HepG2 (cell line): ENCODE data around the gene GSDMA. TPM values are rescaled to one million over a fixed set of nuclear protein-coding genes. Genes with fewer than 3 reads are reported as not detected.

Source experiments
- ATM ChIP-seq: fragments of 450-650 bp; IDR thresholded peaks from 2 replicates; pipeline ENCODE4 v1.7.1; 2017; ENCODE audit warnings: mild to moderate bottlenecking, borderline replicate concordance
- BHLHE40 ChIP-seq: IDR thresholded peaks from 2 replicates; pipeline ENCODE4 v1.6.1; 2011; ENCODE audit warnings: low read length, improper control_type of control experiment
- CCDC6 ChIP-seq: sonication (generic); formaldehyde crosslinking; IDR thresholded peaks from 2 replicates; pipeline ENCODE4 v1.8.1; 2022; ENCODE audit warnings: mild to moderate bottlenecking, missing genetic modification reagents, moderate library complexity
- DBP ChIP-seq: sonication (generic); formaldehyde crosslinking; IDR thresholded peaks from 2 replicates; pipeline ENCODE4 v1.4.0; 2020; ENCODE audit warnings: missing genetic modification reagents; ENCODE audit errors: not compliant biosample characterization
- E2F2 ChIP-seq: sonication (generic); formaldehyde crosslinking; IDR thresholded peaks from 2 replicates; pipeline ENCODE4 v1.4.0; 2020; ENCODE audit warnings: missing genetic modification reagents, borderline replicate concordance
- FOXC1 ChIP-seq: sonication (generic); formaldehyde crosslinking; IDR thresholded peaks from 2 replicates; pipeline ENCODE4 v1.8.0; 2022; ENCODE audit warnings: mild to moderate bottlenecking, missing genetic modification reagents, borderline replicate concordance
- HMG20B ChIP-seq: conservative IDR thresholded peaks from 2 replicates; pipeline ENCODE4 v1.6.1; 2016; ENCODE audit warnings: missing genetic modification reagents, missing compliant biosample characterization
- HNF4A ChIP-seq: sonication (generic); formaldehyde crosslinking; IDR thresholded peaks from 2 replicates; pipeline ENCODE4 v1.4.0; 2020; ENCODE audit warnings: missing genetic modification reagents
- JUND ChIP-seq: sonication (generic); formaldehyde crosslinking; IDR thresholded peaks from 2 replicates; pipeline ENCODE4 v1.8.0; 2022; ENCODE audit warnings: mild to moderate bottlenecking, missing genetic modification reagents
- MAF1 ChIP-seq: sonication (generic); formaldehyde crosslinking; IDR thresholded peaks from 2 replicates; pipeline ENCODE4 v1.5.0; 2020; ENCODE audit warnings: missing genetic modification reagents, borderline replicate concordance
- MTF1 ChIP-seq: sonication (generic); formaldehyde crosslinking; IDR thresholded peaks from 2 replicates; pipeline ENCODE4 v1.5.0; 2020; ENCODE audit warnings: missing genetic modification reagents
- MZF1 ChIP-seq: sonication (generic); formaldehyde crosslinking; IDR thresholded peaks from 2 replicates; pipeline ENCODE4 v1.8.1; 2023; ENCODE audit warnings: mild to moderate bottlenecking, missing genetic modification reagents, borderline replicate concordance
- NFKBIZ ChIP-seq: IDR thresholded peaks from 2 replicates; pipeline ENCODE4 v1.6.1; 2018; ENCODE audit warnings: missing genetic modification reagents, missing compliant biosample characterization
- PHF21A ChIP-seq: sonication (generic); formaldehyde crosslinking; IDR thresholded peaks from 2 replicates; pipeline ENCODE4 v1.5.0; 2020; ENCODE audit warnings: mild to moderate bottlenecking, missing genetic modification reagents
- REXO4 ChIP-seq: sonication (generic); formaldehyde crosslinking; IDR thresholded peaks from 2 replicates; pipeline ENCODE4 v1.8.0; 2022; ENCODE audit warnings: missing genetic modification reagents, mild to moderate bottlenecking, borderline replicate concordance
- RFX3 ChIP-seq: IDR thresholded peaks from 2 replicates; pipeline ENCODE4 v1.6.1; 2016; ENCODE audit warnings: missing biosample characterization, missing genetic modification reagents
- SKI ChIP-seq: fragments of 450-650 bp; IDR thresholded peaks from one replicate; pipeline ENCODE4 v1.6.1; 2018; ENCODE audit warnings: mild to moderate bottlenecking; ENCODE audit not compliant: partially characterized antibody
- SP5 ChIP-seq: IDR thresholded peaks from 2 replicates; pipeline ENCODE4 v1.6.1; 2016; ENCODE audit warnings: low read depth, borderline replicate concordance
- TBX2 ChIP-seq: sonication (generic); formaldehyde crosslinking; IDR thresholded peaks from 2 replicates; pipeline ENCODE4 v1.5.0; 2020; ENCODE audit warnings: missing genetic modification reagents, mild to moderate bottlenecking, borderline replicate concordance
- TEAD3 ChIP-seq: optimal IDR thresholded peaks from 2 replicates; pipeline ENCODE3; 2016; ENCODE audit warnings: borderline replicate concordance
- ZFP62 ChIP-seq: sonication (generic); formaldehyde crosslinking; IDR thresholded peaks from 2 replicates; pipeline ENCODE4 v1.4.0; 2020; ENCODE audit warnings: missing genetic modification reagents
- ZNF253 ChIP-seq: sonication (generic); formaldehyde crosslinking; IDR thresholded peaks from 2 replicates; pipeline ENCODE4 v1.8.0; 2022; ENCODE audit warnings: mild to moderate bottlenecking, missing genetic modification reagents, borderline replicate concordance
- ZNF263 ChIP-seq: sonication (generic); formaldehyde crosslinking; IDR thresholded peaks from 2 replicates; pipeline ENCODE4 v1.4.0; 2020; ENCODE audit warnings: missing genetic modification reagents
- ZNF652 ChIP-seq: IDR thresholded peaks from 2 replicates; pipeline ENCODE4 v1.6.1; 2016; ENCODE audit warnings: low read depth, borderline replicate concordance
- ZNF775 ChIP-seq: sonication (generic); formaldehyde crosslinking; IDR thresholded peaks from 2 replicates; pipeline ENCODE4 v1.4.0; 2020; ENCODE audit warnings: missing genetic modification reagents, mild to moderate bottlenecking, moderate library complexity, borderline replicate concordance
- ZNF83 ChIP-seq: sonication (generic); formaldehyde crosslinking; IDR thresholded peaks from 2 replicates; pipeline ENCODE4 v1.4.0; 2020; ENCODE audit warnings: missing genetic modification reagents, mild to moderate bottlenecking, borderline replicate concordance
- polyA plus RNA-seq, 8 experiments: library from polyadenylated mRNA; depleted of rRNA in 3 of 8; stranded (reverse) in 7 of 8; unstranded in 1 of 8; fragments of >200 nt; fragmentation: Illumina TruSeq in 4 of 8; extraction: Trizol in 4 of 8; gene quantifications; 2 replicates each; pipeline versions ENCODE4 v1.2.1 to v1.2.3, GENCODE V29; 2011 to 2016; ENCODE audit warnings: low read depth in 4 of 8, missing spikeins in 1 of 8, mixed read lengths in 1 of 8; ENCODE audit not compliant: insufficient read depth in 1 of 8
- total RNA-seq, 5 experiments: library from RNA; depleted of rRNA; stranded (reverse); fragments of >200 nt; fragmentation: Illumina TruSeq; extraction: Trizol; gene quantifications; 2 replicates each; pipeline ENCODE4 v1.2.3, GENCODE V29; 2016; ENCODE audit warnings: low read depth in 1 of 5
- TF ChIP-seq, protein P1 (sequence below): sonication (generic); formaldehyde crosslinking; IDR thresholded peaks from 2 replicates; pipeline ENCODE4 v1.5.0; 2020; ENCODE audit warnings: mild to moderate bottlenecking, missing genetic modification reagents, moderate library complexity
- TF ChIP-seq, protein P2 (sequence below): sonication (generic); formaldehyde crosslinking; conservative IDR thresholded peaks from 2 replicates; pipeline ENCODE4 v1.8.1; 2023; ENCODE audit warnings: missing genetic modification reagents

GSDMA gene
- total and polyA plus RNA-seq, 2 of the 13 experiments (the other 11 are each of a cell fraction or from before 2014, with no cell fraction given): not detected

GRCh38 chr17:39926588-39927100, 36.2 kb upstream of the GSDMA start (continued):
- peak; percentile 60 for TF ChIP-seq TBX2 (CRISPR knock-in tag)
- TF ChIP-seq MZF1 (CRISPR knock-in tag): no peak
- TF ChIP-seq, protein P1, sequence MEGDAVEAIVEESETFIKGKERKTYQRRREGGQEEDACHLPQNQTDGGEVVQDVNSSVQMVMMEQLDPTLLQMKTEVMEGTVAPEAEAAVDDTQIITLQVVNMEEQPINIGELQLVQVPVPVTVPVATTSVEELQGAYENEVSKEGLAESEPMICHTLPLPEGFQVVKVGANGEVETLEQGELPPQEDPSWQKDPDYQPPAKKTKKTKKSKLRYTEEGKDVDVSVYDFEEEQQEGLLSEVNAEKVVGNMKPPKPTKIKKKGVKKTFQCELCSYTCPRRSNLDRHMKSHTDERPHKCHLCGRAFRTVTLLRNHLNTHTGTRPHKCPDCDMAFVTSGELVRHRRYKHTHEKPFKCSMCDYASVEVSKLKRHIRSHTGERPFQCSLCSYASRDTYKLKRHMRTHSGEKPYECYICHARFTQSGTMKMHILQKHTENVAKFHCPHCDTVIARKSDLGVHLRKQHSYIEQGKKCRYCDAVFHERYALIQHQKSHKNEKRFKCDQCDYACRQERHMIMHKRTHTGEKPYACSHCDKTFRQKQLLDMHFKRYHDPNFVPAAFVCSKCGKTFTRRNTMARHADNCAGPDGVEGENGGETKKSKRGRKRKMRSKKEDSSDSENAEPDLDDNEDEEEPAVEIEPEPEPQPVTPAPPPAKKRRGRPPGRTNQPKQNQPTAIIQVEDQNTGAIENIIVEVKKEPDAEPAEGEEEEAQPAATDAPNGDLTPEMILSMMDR (CRISPR knock-in tag): peak; percentile 8; the same call in 1 of the 2 replicates
- TF ChIP-seq HNF4A (CRISPR knock-in tag): peak; percentile 76
- TF ChIP-seq RFX3: no peak; the same call in 1 of the 2 replicates
- TF ChIP-seq HMG20B: no peak
- TF ChIP-seq E2F2 (CRISPR knock-in tag): no peak
- no peak for TF ChIP-seq ATM
- no peak for TF ChIP-seq TEAD3 (CRISPR knock-in tag)
- peak; percentile 72 for TF ChIP-seq JUND (CRISPR knock-in tag)
- TF ChIP-seq ZNF775 (CRISPR knock-in tag): no peak
- TF ChIP-seq MTF1: no peak
- TF ChIP-seq ZNF652 (CRISPR knock-in tag): peak; percentile 96
- no peak for TF ChIP-seq ZFP62
- peak; percentile 94 for TF ChIP-seq SP5 (CRISPR knock-in tag)
- TF ChIP-seq ZNF253 (CRISPR knock-in tag): no peak
- TF ChIP-seq ZNF83 (CRISPR knock-in tag): no peak
- no peak for TF ChIP-seq REXO4 (CRISPR knock-in tag)
- TF ChIP-seq BHLHE40: no peak
- 0 out of 2 replicates have a peak, but pooled peaks have one; percentile 34 for TF ChIP-seq FOXC1 (CRISPR knock-in tag)
- TF ChIP-seq, protein P2, sequence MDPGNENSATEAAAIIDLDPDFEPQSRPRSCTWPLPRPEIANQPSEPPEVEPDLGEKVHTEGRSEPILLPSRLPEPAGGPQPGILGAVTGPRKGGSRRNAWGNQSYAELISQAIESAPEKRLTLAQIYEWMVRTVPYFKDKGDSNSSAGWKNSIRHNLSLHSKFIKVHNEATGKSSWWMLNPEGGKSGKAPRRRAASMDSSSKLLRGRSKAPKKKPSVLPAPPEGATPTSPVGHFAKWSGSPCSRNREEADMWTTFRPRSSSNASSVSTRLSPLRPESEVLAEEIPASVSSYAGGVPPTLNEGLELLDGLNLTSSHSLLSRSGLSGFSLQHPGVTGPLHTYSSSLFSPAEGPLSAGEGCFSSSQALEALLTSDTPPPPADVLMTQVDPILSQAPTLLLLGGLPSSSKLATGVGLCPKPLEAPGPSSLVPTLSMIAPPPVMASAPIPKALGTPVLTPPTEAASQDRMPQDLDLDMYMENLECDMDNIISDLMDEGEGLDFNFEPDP (CRISPR knock-in tag): no peak
- TF ChIP-seq CCDC6 (CRISPR knock-in tag): no peak; the same call in 1 of the 2 replicates
- TF ChIP-seq ZNF263 (CRISPR knock-in tag): peak; percentile 54
- no peak for TF ChIP-seq MAF1 (CRISPR knock-in tag)
- peak; percentile 66; the same call in 1 of the 2 replicates for TF ChIP-seq PHF21A (CRISPR knock-in tag)
- no peak for TF ChIP-seq SKI
- TF ChIP-seq NFKBIZ (CRISPR knock-in tag): no peak
- TF ChIP-seq DBP: no peak
